Keratinocyte (primary cell): Measurements from ENCODE around the gene CLEC18C.

Source experiments
- EZH2 ChIP-seq: IDR thresholded peaks from one replicate; pipeline ENCODE4 v1.6.1; 2012; ENCODE audit warnings: inconsistent platforms, mild to moderate bottlenecking, low read length, moderate library complexity
- TF ChIP-seq, protein P1 (sequence below), 3 experiments: IDR thresholded peaks in 1 of 3; conservative IDR thresholded peaks in 1 of 3; optimal IDR thresholded peaks in 1 of 3; 2 replicates in 2 of 3; 3 replicates in 1 of 3; pipeline versions ENCODE3 to v1.5.1; 2011; ENCODE audit warnings: low read length in 3 of 3, mild to moderate bottlenecking in 3 of 3, moderate library complexity in 2 of 3, control low read depth in 1 of 3, inconsistent platforms in 1 of 3; ENCODE audit not compliant: insufficient read depth in 2 of 3; ENCODE audit errors: extremely low read depth in 1 of 3

DNA sequence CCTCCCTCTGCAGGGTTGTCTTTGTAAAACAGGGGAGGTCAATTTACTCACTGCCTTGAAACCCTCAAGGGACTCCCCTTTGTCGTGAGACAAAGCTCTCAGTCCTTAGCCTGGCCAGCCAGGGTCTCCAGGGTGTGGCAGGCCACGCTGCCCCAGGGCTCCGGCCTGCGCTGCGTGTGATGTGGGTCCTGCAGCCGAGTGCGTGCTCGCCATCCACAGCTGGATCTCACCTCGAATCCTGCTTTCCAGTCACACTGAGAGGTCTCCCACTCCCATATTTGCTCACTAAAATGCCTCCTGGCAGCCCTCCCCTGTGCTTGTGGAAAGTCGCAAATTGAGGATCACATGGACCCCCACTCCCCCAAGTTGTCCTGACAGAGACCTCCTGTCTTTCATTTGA, 10.0 kb upstream of the CLEC18C start:
- TF ChIP-seq, protein P1, sequence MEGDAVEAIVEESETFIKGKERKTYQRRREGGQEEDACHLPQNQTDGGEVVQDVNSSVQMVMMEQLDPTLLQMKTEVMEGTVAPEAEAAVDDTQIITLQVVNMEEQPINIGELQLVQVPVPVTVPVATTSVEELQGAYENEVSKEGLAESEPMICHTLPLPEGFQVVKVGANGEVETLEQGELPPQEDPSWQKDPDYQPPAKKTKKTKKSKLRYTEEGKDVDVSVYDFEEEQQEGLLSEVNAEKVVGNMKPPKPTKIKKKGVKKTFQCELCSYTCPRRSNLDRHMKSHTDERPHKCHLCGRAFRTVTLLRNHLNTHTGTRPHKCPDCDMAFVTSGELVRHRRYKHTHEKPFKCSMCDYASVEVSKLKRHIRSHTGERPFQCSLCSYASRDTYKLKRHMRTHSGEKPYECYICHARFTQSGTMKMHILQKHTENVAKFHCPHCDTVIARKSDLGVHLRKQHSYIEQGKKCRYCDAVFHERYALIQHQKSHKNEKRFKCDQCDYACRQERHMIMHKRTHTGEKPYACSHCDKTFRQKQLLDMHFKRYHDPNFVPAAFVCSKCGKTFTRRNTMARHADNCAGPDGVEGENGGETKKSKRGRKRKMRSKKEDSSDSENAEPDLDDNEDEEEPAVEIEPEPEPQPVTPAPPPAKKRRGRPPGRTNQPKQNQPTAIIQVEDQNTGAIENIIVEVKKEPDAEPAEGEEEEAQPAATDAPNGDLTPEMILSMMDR (optimal IDR thresholded peaks at IDR 0.05 in 1 of 3, IDR thresholded peaks at IDR 0.05 in 1 of 3, conservative IDR thresholded peaks at IDR 0.05 in 1 of 3; ENCODE audit: extremely low read depth in 1 of 3, insufficient read depth in 2 of 3, low read length in 3 of 3): no peak
- TF ChIP-seq EZH2: no peak
